Peyer's patch (tissue), 4 donors: ENCODE data around the gene GTPBP3.
"Not testable (repeated sequence)": the region's sequence is repeated elsewhere in the genome, so short reads cannot be mapped to it uniquely, and the experiment has no call there.

Experiments
- CTCF ChIP-seq, 6 experiments: fragments of 450-650 bp in 4 of 6; fragments of 200-600 bp in 2 of 6; sonication (generic) in 1 of 6; IDR thresholded peaks; one replicate each; pipeline ENCODE4 v1.5.1; 2017 to 2019; ENCODE audit warnings: antibody characterized with exemption in 6 of 6, mild to moderate bottlenecking in 3 of 6, moderate library complexity in 1 of 6
- POLR2A ChIP-seq, 2 donors: fragments of 450-650 bp; IDR thresholded peaks; one replicate each; pipeline ENCODE4 v1.5.1; 2017; ENCODE audit warnings: antibody characterized with exemption in 2 of 2, mild to moderate bottlenecking in 2 of 2, moderate library complexity in 2 of 2

GRCh38 chr19:17295551-17295950 lies 41.8 kb upstream of the GTPBP3 start:
- TF ChIP-seq POLR2A, CTCF (IDR thresholded peaks at IDR 0.05): not testable (repeated sequence)
